WI38 (cell line): ENCODE measurements around the gene ZNF276.

ENCODE experiments used
- H3K4me3 ChIP-seq: 2 replicates; pipeline ENCODE4 v1.5.1; 2011; ENCODE audit warnings: low read depth, mild to moderate bottlenecking, control low read depth, low read length
- TF ChIP-seq, protein P1 (sequence below): IDR thresholded peaks from 2 replicates; pipeline ENCODE4 v1.5.1; 2012; ENCODE audit warnings: low read depth, mild to moderate bottlenecking, control low read depth, low read length

Gene ZNF276

DNA sequence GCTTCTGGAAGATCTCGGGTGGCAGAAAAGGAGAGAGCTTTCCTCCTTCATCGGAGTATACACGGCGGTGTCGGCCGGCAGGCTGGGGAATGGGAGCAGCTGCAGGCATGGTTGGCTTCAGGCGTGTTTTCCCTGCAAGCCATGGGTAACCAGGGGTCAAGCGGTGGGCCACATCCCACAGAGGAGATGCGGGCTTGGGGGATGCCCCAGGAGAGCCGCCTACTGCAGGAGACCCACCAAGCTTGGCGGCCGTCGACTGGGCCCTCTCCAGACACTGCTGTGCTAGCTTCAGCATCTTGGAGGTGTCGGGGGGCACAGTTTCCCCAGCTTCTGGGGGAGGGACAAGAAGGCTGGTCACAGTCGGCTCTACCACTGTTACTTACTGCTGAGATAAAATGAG lies 4.8 kb upstream of the ZNF276 start:
- no peak overlapping the region for H3K4me3 ChIP-seq
- TF ChIP-seq, protein P1, sequence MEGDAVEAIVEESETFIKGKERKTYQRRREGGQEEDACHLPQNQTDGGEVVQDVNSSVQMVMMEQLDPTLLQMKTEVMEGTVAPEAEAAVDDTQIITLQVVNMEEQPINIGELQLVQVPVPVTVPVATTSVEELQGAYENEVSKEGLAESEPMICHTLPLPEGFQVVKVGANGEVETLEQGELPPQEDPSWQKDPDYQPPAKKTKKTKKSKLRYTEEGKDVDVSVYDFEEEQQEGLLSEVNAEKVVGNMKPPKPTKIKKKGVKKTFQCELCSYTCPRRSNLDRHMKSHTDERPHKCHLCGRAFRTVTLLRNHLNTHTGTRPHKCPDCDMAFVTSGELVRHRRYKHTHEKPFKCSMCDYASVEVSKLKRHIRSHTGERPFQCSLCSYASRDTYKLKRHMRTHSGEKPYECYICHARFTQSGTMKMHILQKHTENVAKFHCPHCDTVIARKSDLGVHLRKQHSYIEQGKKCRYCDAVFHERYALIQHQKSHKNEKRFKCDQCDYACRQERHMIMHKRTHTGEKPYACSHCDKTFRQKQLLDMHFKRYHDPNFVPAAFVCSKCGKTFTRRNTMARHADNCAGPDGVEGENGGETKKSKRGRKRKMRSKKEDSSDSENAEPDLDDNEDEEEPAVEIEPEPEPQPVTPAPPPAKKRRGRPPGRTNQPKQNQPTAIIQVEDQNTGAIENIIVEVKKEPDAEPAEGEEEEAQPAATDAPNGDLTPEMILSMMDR = no peak

- H3K4me3 ChIP-seq = no peak overlapping the region
- TF ChIP-seq, protein P1 = no peak
Observed at GRCh38 chr16:89716916-89717687, 4.2 kb upstream of the ZNF276 start.

- no peak overlapping the region for H3K4me3 ChIP-seq
- TF ChIP-seq, protein P1 = no peak
Observed at GRCh38 chr16:89717688-89718505, 3.4 kb upstream of the ZNF276 start.

DNA sequence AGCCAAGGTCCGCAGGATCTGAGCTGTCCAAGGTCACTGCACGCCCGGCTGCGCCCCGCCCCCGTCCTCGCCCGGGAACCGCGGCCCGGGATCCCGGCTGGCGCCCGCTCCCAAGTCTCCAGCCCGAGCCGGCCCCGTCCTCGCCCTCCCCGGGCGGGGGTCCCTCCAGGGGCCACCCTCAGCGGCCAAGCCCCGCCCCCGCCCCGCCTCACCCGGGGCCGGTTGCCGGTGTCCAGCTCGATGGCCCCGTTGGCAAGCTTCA lies 855 bp upstream of the ZNF276 start:
- TF ChIP-seq, protein P1 = no peak

DNA sequence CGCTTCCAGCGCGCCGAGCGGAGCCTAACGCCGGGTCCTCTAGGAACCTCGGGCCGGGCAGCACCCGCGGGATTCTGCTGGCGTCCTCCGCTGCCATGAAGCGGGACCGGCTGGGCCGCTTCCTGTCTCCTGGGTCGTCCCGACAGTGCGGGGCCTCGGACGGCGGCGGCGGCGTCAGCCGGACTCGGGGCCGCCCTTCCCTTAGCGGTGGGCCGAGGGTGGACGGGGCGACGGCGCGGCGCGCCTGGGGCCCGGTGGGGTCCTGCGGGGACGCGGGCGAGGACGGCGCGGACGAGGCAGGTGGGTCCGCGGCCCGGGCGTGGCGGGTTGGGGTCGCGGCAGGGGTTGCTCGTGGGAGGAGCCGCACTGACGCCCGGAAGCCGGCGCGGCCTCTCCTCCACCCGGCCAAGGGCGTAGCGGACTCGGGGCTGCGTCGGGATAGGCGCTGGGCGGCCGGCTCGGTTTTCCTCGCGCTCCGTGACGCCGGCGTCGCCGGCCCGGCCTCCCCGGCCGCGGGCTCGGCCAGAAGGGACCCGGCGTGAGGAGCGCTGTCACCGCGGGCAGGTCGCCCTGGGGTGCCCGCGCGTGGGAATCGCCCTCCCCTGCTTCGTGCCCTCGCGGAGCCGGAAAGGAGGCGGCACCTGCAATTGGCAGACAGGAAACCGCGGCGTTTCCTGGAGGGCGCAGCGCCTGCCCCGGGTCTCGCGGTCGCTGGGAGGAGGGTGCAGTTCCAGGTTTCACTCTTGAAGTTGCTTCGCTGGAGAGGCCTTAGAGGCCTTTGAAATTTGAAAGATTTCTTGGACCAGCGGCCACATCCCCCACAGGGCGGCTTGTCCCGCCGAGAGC lies 432 bp downstream of the ZNF276 start:
- peak overlapping the region; percentile 84 for H3K4me3 ChIP-seq
- TF ChIP-seq, protein P1 = no peak

More for the DNA sequence above, 855 bp upstream of the ZNF276 start:
- H3K4me3 ChIP-seq = peak overlapping the region; percentile 84

DNA sequence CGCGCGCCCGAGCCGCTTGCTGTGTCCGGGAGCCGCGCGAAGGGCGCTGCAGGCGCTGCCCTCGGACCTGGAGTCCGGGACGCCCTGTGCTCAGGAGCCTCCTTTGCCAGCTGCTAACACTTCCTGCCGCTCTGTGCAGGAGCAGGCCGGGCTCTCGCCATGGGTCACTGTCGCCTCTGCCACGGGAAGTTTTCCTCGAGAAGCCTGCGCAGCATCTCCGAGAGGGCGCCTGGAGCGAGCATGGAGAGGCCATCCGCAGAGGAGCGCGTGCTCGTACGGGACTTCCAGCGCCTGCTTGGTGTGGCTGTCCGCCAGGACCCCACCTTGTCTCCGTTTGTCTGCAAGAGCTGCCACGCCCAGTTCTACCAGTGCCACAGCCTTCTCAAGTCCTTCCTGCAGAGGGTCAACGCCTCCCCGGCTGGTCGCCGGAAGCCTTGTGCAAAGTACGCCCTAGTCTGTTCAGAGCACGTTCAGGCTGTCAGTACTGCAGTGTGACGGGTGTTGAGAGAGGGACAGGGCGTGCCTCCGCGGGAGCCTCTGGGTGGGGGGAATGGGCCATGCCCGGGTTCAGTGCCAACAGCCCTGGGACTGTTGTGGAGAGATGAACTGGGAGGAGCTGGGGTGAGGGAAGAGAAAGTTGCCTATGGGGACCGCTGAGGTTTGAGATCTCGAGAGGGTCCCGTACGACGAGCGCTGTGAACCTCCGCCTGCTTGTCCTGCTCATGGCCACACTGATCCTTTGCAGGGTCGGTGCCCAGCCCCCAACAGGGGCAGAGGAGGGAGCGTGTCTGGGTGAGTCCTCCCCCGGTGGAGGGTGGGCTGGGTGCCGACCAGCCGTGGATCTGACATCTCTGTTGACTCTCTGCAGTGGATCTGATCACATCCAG lies 1.3 kb downstream of the ZNF276 start:
- TF ChIP-seq, protein P1 = no peak
- peak overlapping the region; percentile 84 for H3K4me3 ChIP-seq
